ENCODE results near the gene BMP6. TPM values are rescaled to one million over a fixed set of nuclear protein-coding genes. Genes with fewer than 3 reads are reported as not detected.

BMP6 gene
- total RNA-seq, 1 donor from 2014 or later: 6.6 TPM

DNA sequence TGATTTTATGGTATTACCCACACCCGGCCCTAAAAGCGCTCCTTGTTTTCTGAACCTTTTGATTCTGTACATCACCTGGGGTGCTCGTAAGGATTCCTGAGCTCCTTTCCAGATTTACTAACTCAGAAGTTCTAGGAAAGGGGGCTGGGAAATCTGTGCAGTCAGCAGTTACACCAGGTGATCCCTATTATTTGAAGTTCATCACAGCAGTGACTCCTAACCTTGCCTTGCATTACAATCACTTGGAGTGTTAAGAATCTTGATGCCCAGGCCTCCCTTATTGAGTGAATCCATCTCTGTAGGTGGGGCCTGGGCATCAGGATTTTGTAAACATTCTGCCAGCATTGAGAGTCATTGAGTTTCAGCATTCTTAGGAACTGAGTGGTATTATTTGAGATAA lies 44.7 kb downstream of the BMP6 start:
- ATAC-seq (no peak), DNase-seq (no peak)
- intact Hi-C loops (cut with DNase I): no loop called here
- TF ChIP-seq, protein P1, sequence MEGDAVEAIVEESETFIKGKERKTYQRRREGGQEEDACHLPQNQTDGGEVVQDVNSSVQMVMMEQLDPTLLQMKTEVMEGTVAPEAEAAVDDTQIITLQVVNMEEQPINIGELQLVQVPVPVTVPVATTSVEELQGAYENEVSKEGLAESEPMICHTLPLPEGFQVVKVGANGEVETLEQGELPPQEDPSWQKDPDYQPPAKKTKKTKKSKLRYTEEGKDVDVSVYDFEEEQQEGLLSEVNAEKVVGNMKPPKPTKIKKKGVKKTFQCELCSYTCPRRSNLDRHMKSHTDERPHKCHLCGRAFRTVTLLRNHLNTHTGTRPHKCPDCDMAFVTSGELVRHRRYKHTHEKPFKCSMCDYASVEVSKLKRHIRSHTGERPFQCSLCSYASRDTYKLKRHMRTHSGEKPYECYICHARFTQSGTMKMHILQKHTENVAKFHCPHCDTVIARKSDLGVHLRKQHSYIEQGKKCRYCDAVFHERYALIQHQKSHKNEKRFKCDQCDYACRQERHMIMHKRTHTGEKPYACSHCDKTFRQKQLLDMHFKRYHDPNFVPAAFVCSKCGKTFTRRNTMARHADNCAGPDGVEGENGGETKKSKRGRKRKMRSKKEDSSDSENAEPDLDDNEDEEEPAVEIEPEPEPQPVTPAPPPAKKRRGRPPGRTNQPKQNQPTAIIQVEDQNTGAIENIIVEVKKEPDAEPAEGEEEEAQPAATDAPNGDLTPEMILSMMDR (IDR thresholded peaks at IDR 0.05): no peak
- no peak overlapping the region for H3K27ac ChIP-seq
- H3K27me3 ChIP-seq (ENCODE audit: low read depth): no peaks in the 10 kb centered on the region
- no peaks in the 10 kb centered on the region for H3K9me3 ChIP-seq
- no peak overlapping the region for H3K4me3 ChIP-seq
- no peaks in the 10 kb centered on the region for H3K4me1 ChIP-seq
- H3K36me3 ChIP-seq: no peaks in the 10 kb centered on the region

DNA sequence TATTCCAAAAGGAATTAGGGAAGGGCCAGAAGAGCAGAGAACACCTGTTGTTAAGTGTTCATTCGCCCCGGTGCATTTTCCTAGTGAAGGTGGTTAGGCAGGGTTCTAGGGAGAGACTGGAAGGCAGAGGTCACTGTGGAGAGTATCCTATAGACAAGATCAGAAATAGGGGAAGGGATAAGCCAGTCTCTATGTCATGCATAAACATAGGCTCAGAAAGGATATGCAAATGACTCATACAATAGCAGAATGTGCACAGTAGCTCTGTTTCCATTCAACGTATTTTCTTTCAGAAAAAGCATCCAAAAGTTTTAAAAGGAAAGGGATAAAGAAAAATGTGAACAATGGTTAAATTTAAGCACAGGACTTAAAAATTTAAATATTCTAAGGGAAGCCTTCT lies 47.4 kb downstream of the BMP6 start:
- Histone ChIP-seq H3K4me1 (no peaks in the 10 kb centered on the region), H3K9me3 (no peaks in the 10 kb centered on the region), H3K27ac (no peak overlapping the region), H3K4me3 (no peak overlapping the region), H3K36me3 (no peaks in the 10 kb centered on the region), H3K27me3 (ENCODE audit: low read depth) (no peaks in the 10 kb centered on the region)
- no peak for ATAC-seq
- DNase-seq: no peak
- intact Hi-C loops (cut with DNase I): no loop called here
- TF ChIP-seq, protein P1 (IDR thresholded peaks at IDR 0.05): no peak

DNA sequence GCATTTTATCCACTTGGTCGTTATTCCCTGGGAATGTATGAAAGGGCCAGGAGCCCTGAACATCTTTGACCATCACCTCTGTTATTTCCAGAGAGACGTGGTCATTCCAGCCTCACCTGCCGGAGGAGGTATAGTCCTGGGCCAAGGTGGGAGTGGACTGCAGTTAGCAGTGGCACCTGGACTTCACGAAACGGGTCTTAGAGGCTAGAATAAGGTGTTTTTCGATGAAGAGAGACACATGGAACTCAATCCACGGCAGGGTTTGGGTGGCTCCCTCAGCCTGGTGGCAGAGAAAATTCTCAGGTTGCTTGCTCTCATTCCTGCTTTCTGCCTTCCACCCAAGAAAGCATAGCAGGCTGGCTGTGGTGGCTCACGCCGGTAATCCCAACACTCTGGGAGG lies 48.0 kb downstream of the BMP6 start:
- H3K27ac ChIP-seq: no peak overlapping the region
- no peaks in the 10 kb centered on the region for H3K4me1 ChIP-seq
- TF ChIP-seq, protein P1 (IDR thresholded peaks at IDR 0.05): no peak
- no peak for ATAC-seq
- no peaks in the 10 kb centered on the region for H3K36me3 ChIP-seq
- intact Hi-C loops (cut with DNase I): no loop called here
- H3K4me3 ChIP-seq: no peak overlapping the region
- H3K27me3 ChIP-seq (ENCODE audit: low read depth): no peaks in the 10 kb centered on the region
- no peaks in the 10 kb centered on the region for H3K9me3 ChIP-seq
- no peak for DNase-seq

DNA sequence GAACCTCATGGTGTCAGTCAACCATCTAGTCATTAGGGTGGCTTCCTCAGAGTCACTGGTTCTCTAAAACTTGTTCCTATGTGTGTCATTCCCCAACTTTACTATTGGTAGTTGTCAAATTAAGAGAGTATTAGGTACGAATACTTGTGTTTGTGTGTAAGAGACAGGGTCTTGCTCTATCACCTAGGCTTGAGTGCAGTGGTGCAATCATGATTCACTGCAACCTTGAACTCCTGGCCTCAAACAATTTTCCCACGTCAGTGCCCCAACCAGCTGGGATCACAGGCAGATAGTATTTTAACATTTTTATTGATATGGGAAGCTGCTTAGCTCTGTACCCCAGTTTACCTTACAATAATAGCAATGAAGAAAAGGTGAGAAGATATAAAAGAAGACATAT lies 50.6 kb downstream of the BMP6 start:
- intact Hi-C loops (cut with DNase I): no loop called here
- Histone ChIP-seq H3K27ac (no peak overlapping the region), H3K27me3 (ENCODE audit: low read depth) (no peaks in the 10 kb centered on the region), H3K36me3 (no peaks in the 10 kb centered on the region), H3K9me3 (no peaks in the 10 kb centered on the region), H3K4me1 (no peaks in the 10 kb centered on the region), H3K4me3 (no peak overlapping the region)
- DNase-seq: no peak
- TF ChIP-seq, protein P1 (IDR thresholded peaks at IDR 0.05): no peak
- no peak for ATAC-seq

DNA sequence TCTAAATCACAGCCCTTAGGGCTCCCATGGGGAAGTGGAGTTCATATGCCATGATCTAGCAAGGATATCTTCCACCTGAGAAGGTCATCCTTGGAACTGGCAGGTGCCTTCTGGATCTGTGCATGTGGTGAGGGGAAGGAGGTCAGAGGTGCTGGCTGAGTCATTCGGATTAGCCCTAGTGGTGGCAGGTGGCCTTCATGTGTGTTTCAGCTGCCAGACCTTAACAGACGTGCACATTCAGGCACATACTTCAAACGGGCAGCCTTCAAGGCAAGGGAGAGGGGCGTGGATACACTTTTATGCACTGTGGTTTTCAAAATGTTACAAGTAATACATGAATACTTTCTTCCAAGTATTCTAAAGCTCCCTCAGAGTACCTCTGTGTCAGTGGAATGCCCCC lies 51.2 kb downstream of the BMP6 start:
- H3K4me1 ChIP-seq: no peaks in the 10 kb centered on the region
- no peak overlapping the region for H3K27ac ChIP-seq
- intact Hi-C loops (cut with DNase I): no loop called here
- no peaks in the 10 kb centered on the region for H3K9me3 ChIP-seq
- DNase-seq: no peak
- H3K36me3 ChIP-seq: no peaks in the 10 kb centered on the region
- no peaks in the 10 kb centered on the region for H3K27me3 ChIP-seq (ENCODE audit: low read depth)
- H3K4me3 ChIP-seq: no peak overlapping the region
- ATAC-seq: no peak
- TF ChIP-seq, protein P1 (IDR thresholded peaks at IDR 0.05): no peak

DNA sequence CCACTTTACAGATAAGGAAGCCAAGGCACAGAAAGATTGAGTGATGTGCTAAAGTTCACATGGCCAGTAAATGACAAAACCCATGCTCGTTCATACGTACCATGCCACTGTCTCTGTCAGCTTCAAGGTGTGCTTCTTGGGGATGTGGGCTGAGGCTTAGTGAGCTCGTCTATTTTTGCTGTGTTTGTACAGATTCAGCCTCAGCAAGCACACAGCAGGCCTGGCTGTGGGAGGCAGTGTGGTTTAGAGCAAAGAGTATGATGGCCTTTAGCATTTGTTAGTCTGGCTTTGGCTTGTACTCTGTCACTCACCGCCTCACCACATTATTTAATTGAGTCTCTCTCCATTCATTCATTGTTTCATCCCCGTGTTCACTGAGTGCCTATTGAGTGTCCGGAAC lies 55.3 kb downstream of the BMP6 start:
- Histone ChIP-seq H3K36me3 (no peaks in the 10 kb centered on the region), H3K4me1 (peaks cover 19% of the 10 kb centered on the region), H3K27me3 (ENCODE audit: low read depth) (no peaks in the 10 kb centered on the region), H3K9me3 (no peaks in the 10 kb centered on the region), H3K4me3 (no peak overlapping the region), H3K27ac (no peak overlapping the region)
- TF ChIP-seq, protein P1 (IDR thresholded peaks at IDR 0.05): no peak
- DNase-seq (no peak), ATAC-seq (no peak)
- intact Hi-C loops (cut with DNase I): no loop called here
